A673 (cell line): Measurements from ENCODE around the gene NUCKS1.

Experiments used
- CTCF ChIP-seq: fragments of 300-800, 200-600 bp; sonication (generic); conservative IDR thresholded peaks from 2 replicates; pipeline ENCODE4 v1.5.1; 2017; ENCODE audit warnings: low read depth, mild to moderate bottlenecking, antibody characterized with exemption, low read length, moderate library complexity, mixed read lengths
- EZH2 ChIP-seq: fragments of 200-600 bp; sonication (generic); IDR thresholded peaks from 2 replicates; pipeline ENCODE4 v1.6.1; 2017; ENCODE audit warnings: borderline replicate concordance, low read depth, mild to moderate bottlenecking, mixed read lengths, antibody characterized with exemption, low read length; ENCODE audit not compliant: poor library complexity, severe bottlenecking

- TF ChIP-seq CTCF (no peak), EZH2 (no peak)
Measured at GRCh38 chr1:205775717-205776056, 25.7 kb upstream of the NUCKS1 start.
